Activated B cell treated with CpG ODN at 0.5 μM for 24 hours (primary cell): ENCODE results near the gene GRIP1. TPM values are rescaled to one million over a fixed set of nuclear protein-coding genes. Genes with fewer than 3 reads are reported as not detected.

Source experiments
- ATAC-seq: fragments of 200-7000 bp; cut with Tn5 transposase; one replicate; pipeline ENCODE4 v1.10.0; 2021; ENCODE audit warnings: low read depth, mild to moderate bottlenecking, moderate library complexity
- CTCF ChIA-PET: fragments of 350-600 bp; sonication (Branson Sonifier 250); formaldehyde crosslinking; loops from one replicate; lab custom pipeline; 2021; ENCODE audit warnings: antibody characterized with exemption; lab: Charles Lee
- POLR2A ChIA-PET: fragments of 350-600 bp; sonication (Branson Sonifier 250); formaldehyde crosslinking; loops from one replicate; lab custom pipeline; 2021; ENCODE audit warnings: antibody characterized with exemption; lab: Charles Lee
- DNase-seq: peaks from one replicate; pipeline ENCODE4 v3.0.0; 2022
- H3K27ac Mint-ChIP-seq: one replicate; pipeline ENCODE4 v1.8.0; 2020; ENCODE audit warnings: mixed read lengths
- H3K27me3 Mint-ChIP-seq: one replicate; pipeline ENCODE4 v1.8.0; 2021; ENCODE audit warnings: mixed read lengths
- H3K36me3 Mint-ChIP-seq: one replicate; pipeline ENCODE4 v1.8.0; 2021; ENCODE audit warnings: low read depth, mixed read lengths
- H3K4me1 Mint-ChIP-seq: one replicate; pipeline ENCODE4 v1.8.0; 2021; ENCODE audit warnings: mixed read lengths
- H3K4me3 Mint-ChIP-seq: one replicate; pipeline ENCODE4 v1.8.0; 2020; ENCODE audit warnings: mild to moderate bottlenecking, mixed read lengths
- H3K9me3 Mint-ChIP-seq: one replicate; pipeline ENCODE4 v1.8.0; 2020; ENCODE audit warnings: mixed read lengths
- intact Hi-C: fragments of 100-400 bp; cut with micrococcal nuclease; formaldehyde crosslinking; loops from one replicate; pipeline ENCODE4 v1.15.1; 2024
- total RNA-seq: library from RNA; stranded (reverse); gene quantifications from 2 replicates; pipeline ENCODE4 v1.2.3, GENCODE V29; 2022
- TF ChIP-seq, protein P1 (sequence below): fragments of 200-600 bp; IDR thresholded peaks from one replicate; pipeline ENCODE4 v1.8.0; 2022; ENCODE audit warnings: antibody characterized with exemption, mild to moderate bottlenecking

The GRIP1 gene
- total RNA-seq, 1 donor from 2014 or later: 0.49 TPM

DNA sequence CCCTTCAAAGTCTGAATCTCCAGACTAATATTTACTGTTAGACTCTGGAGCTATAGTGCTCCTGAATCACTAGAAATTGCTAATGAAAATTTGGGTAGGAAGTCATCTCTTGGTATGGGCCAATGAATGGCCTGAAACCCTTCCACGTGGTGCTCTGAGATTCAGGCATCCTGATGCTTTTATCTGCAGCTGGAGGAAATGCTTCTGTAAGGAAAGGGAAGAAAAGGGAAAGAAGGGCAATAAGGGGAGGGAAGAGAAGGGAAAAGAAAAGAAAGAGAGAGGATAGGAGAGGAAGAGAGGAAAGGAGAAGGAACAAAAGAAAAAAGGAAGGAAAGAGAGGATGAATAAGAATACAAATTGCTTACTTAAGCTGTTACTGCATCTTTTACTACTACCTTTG lies 182.3 kb downstream of the GRIP1 start:
- Mint-ChIP-seq H3K9me3 (no peaks in the 10 kb centered on the region), H3K4me3 (no peak overlapping the region), H3K27me3 (no peaks in the 10 kb centered on the region), H3K27ac (no peak overlapping the region), H3K36me3 (no peaks in the 10 kb centered on the region), H3K4me1 (no peaks in the 10 kb centered on the region)
- DNase-seq (no peak), ATAC-seq (no peak)
- POLR2A ChIA-PET: no interaction called here
- intact Hi-C loops: no loop called here
- CTCF ChIA-PET: no interaction called here
- TF ChIP-seq, protein P1, sequence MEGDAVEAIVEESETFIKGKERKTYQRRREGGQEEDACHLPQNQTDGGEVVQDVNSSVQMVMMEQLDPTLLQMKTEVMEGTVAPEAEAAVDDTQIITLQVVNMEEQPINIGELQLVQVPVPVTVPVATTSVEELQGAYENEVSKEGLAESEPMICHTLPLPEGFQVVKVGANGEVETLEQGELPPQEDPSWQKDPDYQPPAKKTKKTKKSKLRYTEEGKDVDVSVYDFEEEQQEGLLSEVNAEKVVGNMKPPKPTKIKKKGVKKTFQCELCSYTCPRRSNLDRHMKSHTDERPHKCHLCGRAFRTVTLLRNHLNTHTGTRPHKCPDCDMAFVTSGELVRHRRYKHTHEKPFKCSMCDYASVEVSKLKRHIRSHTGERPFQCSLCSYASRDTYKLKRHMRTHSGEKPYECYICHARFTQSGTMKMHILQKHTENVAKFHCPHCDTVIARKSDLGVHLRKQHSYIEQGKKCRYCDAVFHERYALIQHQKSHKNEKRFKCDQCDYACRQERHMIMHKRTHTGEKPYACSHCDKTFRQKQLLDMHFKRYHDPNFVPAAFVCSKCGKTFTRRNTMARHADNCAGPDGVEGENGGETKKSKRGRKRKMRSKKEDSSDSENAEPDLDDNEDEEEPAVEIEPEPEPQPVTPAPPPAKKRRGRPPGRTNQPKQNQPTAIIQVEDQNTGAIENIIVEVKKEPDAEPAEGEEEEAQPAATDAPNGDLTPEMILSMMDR: no peak

DNA sequence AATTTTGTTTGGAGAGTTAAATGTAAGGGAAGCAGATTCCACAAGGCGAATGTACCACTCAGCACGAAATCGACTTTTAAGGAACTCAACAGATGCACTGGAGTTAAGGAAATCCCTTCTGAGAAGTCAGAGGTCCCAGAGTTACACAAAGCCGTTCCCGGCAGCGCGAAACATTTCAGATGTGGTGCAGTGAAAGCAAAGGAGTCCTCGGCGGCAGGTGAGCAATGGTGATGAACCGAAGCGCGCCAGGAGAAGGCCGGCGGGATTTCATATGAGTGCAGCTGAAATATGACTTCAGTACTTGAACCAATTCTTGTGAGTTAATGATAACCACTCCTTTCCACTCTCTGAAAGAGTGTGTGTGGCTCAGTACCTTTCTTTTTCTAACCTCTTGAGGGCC lies 183.2 kb downstream of the GRIP1 start:
- Mint-ChIP-seq H3K9me3 (no peaks in the 10 kb centered on the region), H3K27ac (no peak overlapping the region)
- no peak for ATAC-seq

GRCh38 chr12:66493819-66494218 lies 185.1 kb downstream of the GRIP1 start:
- H3K4me1 Mint-ChIP-seq: no peaks in the 10 kb centered on the region
- no peak for ATAC-seq

More for the DNA sequence above, 183.2 kb downstream of the GRIP1 start:
- TF ChIP-seq, protein P1: no peak
- Mint-ChIP-seq H3K27me3 (no peaks in the 10 kb centered on the region), H3K4me3 (no peak overlapping the region), H3K36me3 (no peaks in the 10 kb centered on the region), H3K4me1 (no peaks in the 10 kb centered on the region)
- intact Hi-C loops: no loop called here
- no peak for DNase-seq
- POLR2A ChIA-PET: no interaction called here
- CTCF ChIA-PET: no interaction called here

GRCh38 chr12:66491853-66492252 lies 187.0 kb downstream of the GRIP1 start:
- Mint-ChIP-seq H3K27me3 (no peaks in the 10 kb centered on the region), H3K27ac (no peak overlapping the region), H3K4me3 (no peak overlapping the region), H3K4me1 (no peaks in the 10 kb centered on the region), H3K9me3 (no peaks in the 10 kb centered on the region), H3K36me3 (no peaks in the 10 kb centered on the region)
- ATAC-seq (no peak), DNase-seq (no peak)
- CTCF ChIA-PET: no interaction called here
- POLR2A ChIA-PET: no interaction called here
- TF ChIP-seq, protein P1: no peak
- intact Hi-C loops: no loop called here

More at GRCh38 chr12:66493819-66494218, 185.1 kb downstream of the GRIP1 start:
- DNase-seq: no peak
- Mint-ChIP-seq H3K4me3 (no peak overlapping the region), H3K9me3 (no peaks in the 10 kb centered on the region), H3K27me3 (no peaks in the 10 kb centered on the region), H3K27ac (no peak overlapping the region), H3K36me3 (no peaks in the 10 kb centered on the region)
- intact Hi-C loops: no loop called here
- POLR2A ChIA-PET: no interaction called here
- CTCF ChIA-PET: no interaction called here
- TF ChIP-seq, protein P1: no peak

GRCh38 chr12:66482351-66483203 lies 196.3 kb downstream of the GRIP1 start:
- POLR2A ChIA-PET: no interaction called here
- Mint-ChIP-seq H3K9me3 (peaks cover 6% of the 10 kb centered on the region), H3K4me3 (no peak overlapping the region), H3K27me3 (no peaks in the 10 kb centered on the region), H3K4me1 (no peaks in the 10 kb centered on the region), H3K36me3 (peaks cover 2% of the 10 kb centered on the region), H3K27ac (no peak overlapping the region)
- CTCF ChIA-PET: no interaction called here
- ATAC-seq: no peak
- TF ChIP-seq, protein P1: no peak
- intact Hi-C loops: no loop called here
- DNase-seq: no peak
